Mucosa of rectum (tissue), 2 donors: ENCODE measurements around the gene TIGIT.

Source experiments
- H3K27ac ChIP-seq, 2 donors: one replicate each; pipeline ENCODE4 v1.7.0; 2013; ENCODE audit warnings: inconsistent platforms in 2 of 2, low read depth in 2 of 2, low read length in 2 of 2
- H3K27me3 ChIP-seq, 2 donors: one replicate each; pipeline ENCODE4 v1.7.0; 2013; ENCODE audit warnings: low read length in 2 of 2; ENCODE audit not compliant: control insufficient read depth in 2 of 2, insufficient read depth in 2 of 2
- H3K36me3 ChIP-seq, 2 donors: one replicate each; pipeline ENCODE4 v1.7.0; 2013; ENCODE audit warnings: low read length in 2 of 2; ENCODE audit not compliant: control insufficient read depth in 2 of 2, insufficient read depth in 2 of 2
- H3K4me1 ChIP-seq, 2 donors: one replicate each; pipeline ENCODE4 v1.7.0; 2013; ENCODE audit warnings: low read length in 2 of 2, mild to moderate bottlenecking in 1 of 2; ENCODE audit not compliant: control insufficient read depth in 2 of 2, insufficient read depth in 2 of 2
- H3K4me3 ChIP-seq, 2 donors: one replicate each; pipeline ENCODE4 v1.7.0; 2013; ENCODE audit warnings: low read length in 2 of 2
- H3K9ac ChIP-seq, 2 donors: one replicate each; pipeline ENCODE4 v1.7.0; 2013; ENCODE audit warnings: low read length in 2 of 2, low read depth in 1 of 2, mild to moderate bottlenecking in 1 of 2
- H3K9me3 ChIP-seq, 2 donors: one replicate each; pipeline ENCODE4 v1.7.0; 2013; ENCODE audit warnings: low read length in 2 of 2; ENCODE audit not compliant: control insufficient read depth in 2 of 2
- donor health status: healthy.
- donor health status: Normal muscosa, but diverticular disease.

The TIGIT gene

DNA sequence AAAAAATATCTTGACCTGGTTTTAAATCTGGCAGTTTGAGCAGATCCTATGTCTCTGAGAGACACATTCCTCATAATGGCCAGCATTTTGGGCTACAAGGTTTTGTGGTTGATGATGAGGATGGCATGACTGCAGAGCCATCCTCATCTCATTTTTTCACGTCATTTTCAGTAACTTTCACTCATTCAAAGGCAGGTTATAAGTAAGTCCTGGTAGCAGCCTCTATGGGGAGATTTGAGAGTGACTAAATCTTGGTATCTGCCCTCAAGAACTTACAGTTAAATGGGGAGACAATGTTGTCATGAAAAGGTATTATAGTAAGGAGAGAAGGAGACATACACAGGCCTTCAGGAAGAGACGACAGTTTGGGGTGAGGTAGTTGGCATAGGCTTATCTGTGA lies 14.5 kb downstream of the TIGIT start:
- Histone ChIP-seq H3K27ac (peak overlapping the region in 1 of 2 donors; percentile 5), H3K9me3 (no peaks in the 10 kb centered on the region), H3K4me3 (no peak overlapping the region)

DNA sequence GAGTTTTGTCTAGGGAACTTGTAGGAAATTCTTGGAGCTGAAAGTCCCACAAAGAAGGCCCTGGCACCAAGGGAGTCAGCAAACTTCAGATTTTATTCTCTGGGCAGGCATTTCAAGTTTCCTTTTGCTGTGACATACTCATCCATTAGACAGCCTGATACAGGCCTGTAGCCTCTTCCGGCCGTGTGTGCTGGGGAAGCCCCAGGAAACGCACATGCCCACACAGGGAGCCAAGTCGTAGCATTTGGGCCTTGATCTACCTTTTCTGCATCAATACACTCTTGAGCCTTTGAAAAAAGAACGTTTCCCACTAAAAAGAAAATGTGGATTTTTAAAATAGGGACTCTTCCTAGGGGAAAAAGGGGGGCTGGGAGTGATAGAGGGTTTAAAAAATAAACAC lies 15.0 kb downstream of the TIGIT start:
- H3K4me1 ChIP-seq = peaks cover 0 to 4% of the 10 kb centered on the region in 2 donors
- peak overlapping the region in 1 of 2 donors; percentile 40 for H3K27ac ChIP-seq
- no peaks in the 10 kb centered on the region for H3K36me3 ChIP-seq
- H3K9me3 ChIP-seq = no peaks in the 10 kb centered on the region
- no peak overlapping the region for H3K9ac ChIP-seq
- H3K27me3 ChIP-seq = no peaks in the 10 kb centered on the region
- no peak overlapping the region for H3K4me3 ChIP-seq

More for the DNA sequence above, 14.5 kb downstream of the TIGIT start:
- H3K36me3 ChIP-seq = no peaks in the 10 kb centered on the region
- peaks cover 0 to 4% of the 10 kb centered on the region in 2 donors for H3K4me1 ChIP-seq
- H3K9ac ChIP-seq = no peak overlapping the region
- H3K27me3 ChIP-seq = no peaks in the 10 kb centered on the region

DNA sequence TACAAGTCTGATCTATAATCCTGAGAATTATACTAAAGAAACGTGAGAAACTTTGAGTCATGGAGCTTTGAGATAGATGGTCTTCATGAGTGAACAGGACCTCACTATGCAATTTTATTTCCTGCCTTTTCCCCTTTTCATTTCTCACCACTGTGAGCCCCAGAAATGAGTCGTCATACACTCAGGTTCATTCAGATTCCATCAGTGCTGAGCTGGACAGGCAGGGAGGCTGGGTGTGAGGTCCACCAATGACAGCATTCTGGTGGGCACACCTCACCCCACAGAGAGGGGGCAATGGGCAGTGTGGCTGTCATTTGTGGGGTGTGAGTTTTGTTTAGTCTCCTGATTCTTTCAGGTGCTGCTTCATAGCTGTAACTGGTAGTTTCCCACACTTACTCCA lies 16.9 kb downstream of the TIGIT start:
- H3K9ac ChIP-seq = no peak overlapping the region

DNA sequence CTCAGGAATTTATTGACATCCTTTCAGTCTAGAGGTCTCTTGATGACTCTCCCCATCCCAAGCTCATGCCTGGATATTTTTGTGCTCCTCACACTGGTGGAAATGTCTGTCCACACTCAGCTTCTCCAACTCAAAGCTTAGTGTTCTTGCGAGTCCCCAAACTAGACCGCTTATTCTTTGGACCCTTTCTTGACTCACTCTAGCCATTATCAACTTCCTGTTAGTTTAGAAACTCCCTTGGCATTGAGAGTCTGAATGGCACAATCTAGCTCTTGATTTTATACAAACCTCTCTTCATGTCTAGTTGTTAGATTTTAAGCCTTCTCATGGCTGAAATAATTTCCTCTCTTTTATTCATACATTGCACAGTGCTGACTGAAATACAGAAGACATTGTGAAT lies 19.6 kb downstream of the TIGIT start:
- Histone ChIP-seq H3K27me3 (no peaks in the 10 kb centered on the region), H3K36me3 (no peaks in the 10 kb centered on the region), H3K4me3 (no peak overlapping the region), H3K27ac (no peak overlapping the region), H3K9me3 (no peaks in the 10 kb centered on the region), H3K4me1 (no peaks in the 10 kb centered on the region), H3K9ac (no peak overlapping the region)

More for the DNA sequence above, 16.9 kb downstream of the TIGIT start:
- Histone ChIP-seq H3K27me3 (no peaks in the 10 kb centered on the region), H3K36me3 (no peaks in the 10 kb centered on the region), H3K9me3 (no peaks in the 10 kb centered on the region), H3K27ac (no peak overlapping the region), H3K4me3 (no peak overlapping the region), H3K4me1 (peaks cover 0 to 4% of the 10 kb centered on the region in 2 donors)

DNA sequence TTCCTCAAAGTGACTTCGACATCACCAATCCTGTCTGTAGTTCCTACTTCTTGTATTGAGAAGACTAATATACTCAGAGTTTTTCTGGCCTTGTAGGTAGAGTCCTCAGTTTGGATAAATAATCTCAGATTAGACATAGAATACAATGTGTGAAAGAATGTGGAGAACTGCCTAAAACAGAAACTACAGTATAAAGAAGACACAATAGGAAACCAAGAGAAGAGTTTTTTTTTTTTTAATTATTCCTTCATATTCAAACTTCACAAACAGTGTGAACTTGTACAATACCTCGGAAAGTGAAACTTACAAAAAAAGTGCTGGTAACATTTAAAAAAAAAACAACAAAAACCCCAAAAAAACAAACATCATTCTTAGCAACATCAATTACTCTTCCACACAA lies 20.5 kb downstream of the TIGIT start:
- Histone ChIP-seq H3K27ac (no peak overlapping the region), H3K36me3 (no peaks in the 10 kb centered on the region), H3K27me3 (no peaks in the 10 kb centered on the region), H3K4me1 (no peaks in the 10 kb centered on the region), H3K9ac (no peak overlapping the region), H3K9me3 (no peaks in the 10 kb centered on the region), H3K4me3 (no peak overlapping the region)

DNA sequence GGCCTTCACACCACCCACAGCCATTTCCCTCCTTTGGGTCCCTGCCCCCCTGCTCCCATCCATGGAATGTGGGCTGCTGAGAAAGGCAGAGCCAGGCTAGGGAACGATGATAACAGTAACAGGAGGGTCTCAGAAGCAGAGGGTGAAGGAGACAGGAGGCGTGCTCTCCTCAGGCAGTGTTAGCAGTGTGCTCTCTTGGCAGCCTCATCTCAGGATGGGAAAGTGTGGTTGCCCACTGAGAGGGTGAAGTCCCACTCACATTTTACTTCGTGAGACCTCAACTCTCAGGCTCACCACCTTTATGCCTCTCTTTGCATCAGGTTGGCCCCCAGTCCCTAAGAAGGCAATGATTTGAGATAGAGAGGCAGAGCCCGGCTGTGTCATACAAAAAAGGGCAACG lies 24.5 kb downstream of the TIGIT start:
- Histone ChIP-seq H3K9me3 (no peaks in the 10 kb centered on the region), H3K36me3 (no peaks in the 10 kb centered on the region), H3K27ac (no peak overlapping the region), H3K4me3 (no peak overlapping the region), H3K4me1 (no peaks in the 10 kb centered on the region), H3K27me3 (no peaks in the 10 kb centered on the region), H3K9ac (no peak overlapping the region)

DNA sequence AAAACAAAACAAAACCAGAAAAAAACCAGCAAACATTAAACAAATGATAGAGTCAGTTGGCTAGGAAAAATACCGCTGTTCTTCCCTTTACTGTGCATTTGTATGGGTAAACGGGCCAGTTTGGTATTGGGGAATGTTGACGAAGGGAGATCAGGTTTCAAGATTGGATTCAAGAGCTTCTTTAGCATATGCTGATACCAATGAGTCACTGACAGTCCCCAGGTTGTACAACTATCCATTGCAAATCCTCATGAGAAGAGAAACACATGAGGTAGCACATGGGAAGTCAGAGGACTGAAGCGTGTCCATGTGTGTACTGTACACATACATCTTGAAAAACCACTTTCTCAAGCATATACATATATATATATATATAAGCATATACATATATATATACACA lies 25.6 kb downstream of the TIGIT start:
- H3K4me3 ChIP-seq = no peak overlapping the region
- H3K4me1 ChIP-seq = no peaks in the 10 kb centered on the region
- no peaks in the 10 kb centered on the region for H3K36me3 ChIP-seq
- H3K9me3 ChIP-seq = no peaks in the 10 kb centered on the region
- H3K9ac ChIP-seq = no peak overlapping the region
- H3K27ac ChIP-seq = no peak overlapping the region
- no peaks in the 10 kb centered on the region for H3K27me3 ChIP-seq

DNA sequence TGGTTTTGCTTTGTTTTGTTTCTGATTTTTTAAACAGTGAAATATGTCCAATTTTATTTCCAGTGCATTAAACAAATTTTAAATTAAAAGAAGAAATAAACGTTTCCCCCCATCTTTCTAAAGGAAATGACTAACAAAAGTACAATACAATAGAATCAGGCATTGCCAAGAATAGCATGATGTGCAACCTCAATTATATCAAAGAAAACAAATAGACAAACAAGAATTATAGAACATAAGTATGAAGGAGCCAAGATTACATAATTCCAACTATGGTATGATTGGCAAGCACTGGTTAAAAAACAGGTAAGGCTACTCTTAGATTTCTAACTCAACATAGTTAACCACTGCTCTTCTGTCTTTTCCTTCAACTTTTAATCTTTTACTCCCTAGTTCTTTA lies 26.4 kb downstream of the TIGIT start:
- no peak overlapping the region for H3K9ac ChIP-seq
- no peaks in the 10 kb centered on the region for H3K4me1 ChIP-seq
- H3K27ac ChIP-seq = no peak overlapping the region
- no peaks in the 10 kb centered on the region for H3K36me3 ChIP-seq
- no peak overlapping the region for H3K4me3 ChIP-seq
- no peaks in the 10 kb centered on the region for H3K27me3 ChIP-seq
- no peaks in the 10 kb centered on the region for H3K9me3 ChIP-seq

DNA sequence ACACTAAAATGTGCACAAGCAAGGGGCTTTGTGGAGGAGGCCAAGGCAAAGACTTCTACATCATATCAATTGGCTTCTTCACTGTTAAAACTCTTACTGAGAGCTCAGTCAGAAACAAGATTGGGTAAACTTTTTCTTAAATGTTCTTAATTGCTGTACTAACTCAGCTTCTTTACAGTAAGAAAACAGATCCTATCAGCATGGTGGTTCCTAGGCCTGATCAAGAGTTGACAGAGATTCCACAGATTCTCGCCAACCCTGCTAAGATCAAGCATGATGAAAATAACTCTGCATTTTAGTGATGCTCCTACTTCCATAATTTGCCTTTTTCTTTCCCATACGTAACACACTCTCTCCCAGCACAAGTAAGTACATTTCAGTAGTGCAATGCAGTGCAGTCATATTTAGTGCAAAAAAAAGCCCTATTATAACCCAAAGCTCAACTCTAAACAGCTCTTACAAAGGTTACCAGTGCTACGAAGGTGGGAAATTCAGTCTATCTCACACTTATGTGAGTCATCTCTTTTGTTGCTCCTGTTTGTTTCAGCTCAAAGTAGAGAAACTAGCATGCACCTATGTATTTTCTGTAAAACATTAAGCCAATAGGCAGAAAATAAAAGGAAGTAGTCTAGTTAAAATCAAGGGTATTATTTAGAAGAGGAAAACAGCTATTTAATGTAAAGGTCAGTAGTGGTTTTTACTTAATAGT lies 29.9 kb downstream of the TIGIT start:
- H3K9ac ChIP-seq = no peak overlapping the region
- H3K9me3 ChIP-seq = no peaks in the 10 kb centered on the region
- H3K27me3 ChIP-seq = no peaks in the 10 kb centered on the region
- H3K36me3 ChIP-seq = no peaks in the 10 kb centered on the region
- no peak overlapping the region for H3K27ac ChIP-seq
- no peaks in the 10 kb centered on the region for H3K4me1 ChIP-seq
- no peak overlapping the region for H3K4me3 ChIP-seq

DNA sequence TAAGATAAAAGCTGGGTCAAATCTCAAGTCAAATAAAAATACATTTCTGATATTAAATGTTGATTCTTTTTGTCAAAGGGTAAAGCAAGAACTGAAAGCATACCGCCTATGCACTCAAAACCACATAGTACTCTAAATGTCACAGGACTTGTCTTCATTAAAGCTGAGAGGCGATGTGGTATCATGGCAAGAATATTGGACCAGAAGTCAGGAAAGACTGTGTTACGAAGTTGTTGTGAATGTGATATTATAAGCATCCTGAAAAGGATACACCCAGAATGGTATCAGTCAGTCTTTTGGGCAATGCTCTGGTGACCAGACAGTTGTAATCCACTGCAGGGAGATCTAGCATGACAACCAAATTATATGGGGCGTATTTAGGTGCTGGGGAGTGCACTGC lies 33.8 kb downstream of the TIGIT start:
- Histone ChIP-seq H3K9me3 (no peaks in the 10 kb centered on the region), H3K36me3 (peaks cover 0 to 2% of the 10 kb centered on the region in 2 donors), H3K27ac (no peak overlapping the region), H3K27me3 (no peaks in the 10 kb centered on the region), H3K4me3 (no peak overlapping the region), H3K9ac (no peak overlapping the region), H3K4me1 (no peaks in the 10 kb centered on the region)
